Effector CD4-positive, alpha-beta T cell (primary cell): ENCODE data around the gene SOWAHB.
"Not testable (repeated sequence)": the region's sequence is repeated elsewhere in the genome, so short reads cannot be mapped to it uniquely, and the experiment has no call there.

ENCODE experiments used
- DNase-seq: peaks from one replicate; pipeline ENCODE4 v3.0.0-alpha.2; 2020

The SOWAHB gene

GRCh38 chr4:76894537-76895255 is 3.2 kb downstream of the SOWAHB start:
- no peak for DNase-seq

DNA sequence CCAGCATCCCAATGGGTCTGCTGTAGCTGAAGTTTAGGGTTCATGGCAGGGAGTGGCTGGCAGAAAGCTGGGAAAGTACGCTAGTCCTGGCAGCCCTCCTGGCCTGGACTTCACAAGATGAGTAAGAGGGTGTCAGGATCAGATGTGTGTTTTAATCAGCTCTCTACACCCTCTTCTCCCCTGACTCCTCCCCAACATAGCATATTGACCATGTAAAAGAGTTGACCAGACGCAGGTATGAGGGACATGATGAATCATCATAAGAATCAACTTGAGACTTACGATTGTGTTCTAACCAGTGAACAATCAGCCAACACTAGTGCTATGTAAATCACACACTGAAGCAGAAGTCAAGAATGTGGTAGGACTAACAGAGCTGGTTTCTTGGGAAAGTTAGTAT is 5.3 kb downstream of the SOWAHB start:
- DNase-seq: no peak

DNA sequence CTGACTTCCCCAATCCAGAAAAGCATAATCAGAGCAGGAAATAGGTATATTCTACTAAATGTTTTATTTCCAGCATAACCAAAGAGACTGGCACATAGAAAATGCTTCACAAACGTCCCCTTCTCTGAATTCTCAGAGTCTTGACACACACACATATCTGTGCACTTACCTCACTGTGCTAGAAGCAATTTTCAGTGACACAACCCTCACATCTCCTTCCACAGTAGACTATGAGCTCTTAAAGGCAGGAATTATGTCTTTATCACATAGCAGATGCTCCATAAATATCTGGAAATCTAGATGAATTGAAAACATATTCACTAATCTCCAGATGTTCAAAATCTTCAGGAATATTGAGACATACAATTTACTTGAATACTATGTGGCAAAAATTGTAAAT is 5.9 kb downstream of the SOWAHB start:
- no peak for DNase-seq

- no peak for DNase-seq
Measured at GRCh38 chr4:76886848-76887441, 11.0 kb downstream of the SOWAHB start.

DNA sequence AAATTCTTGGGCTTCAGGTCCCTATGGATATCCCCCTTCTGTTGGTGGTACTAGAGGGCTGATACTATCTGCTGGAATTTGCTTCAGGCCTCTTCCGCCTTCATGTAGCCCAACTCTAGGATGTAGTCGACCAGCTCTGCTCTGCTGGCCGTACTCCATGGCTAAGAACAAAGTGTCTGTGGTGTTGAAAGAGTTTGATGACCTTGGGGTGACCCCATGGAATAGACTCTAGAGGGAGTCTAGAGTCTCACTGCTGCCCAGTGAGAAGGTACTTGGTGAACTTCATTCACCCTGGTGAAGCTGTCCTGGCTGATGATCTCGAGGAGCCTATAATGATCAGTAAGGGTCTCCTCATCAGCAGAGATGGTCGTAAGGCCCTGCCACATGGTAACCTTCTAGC is 11.7 kb downstream of the SOWAHB start:
- DNase-seq: no peak

DNA sequence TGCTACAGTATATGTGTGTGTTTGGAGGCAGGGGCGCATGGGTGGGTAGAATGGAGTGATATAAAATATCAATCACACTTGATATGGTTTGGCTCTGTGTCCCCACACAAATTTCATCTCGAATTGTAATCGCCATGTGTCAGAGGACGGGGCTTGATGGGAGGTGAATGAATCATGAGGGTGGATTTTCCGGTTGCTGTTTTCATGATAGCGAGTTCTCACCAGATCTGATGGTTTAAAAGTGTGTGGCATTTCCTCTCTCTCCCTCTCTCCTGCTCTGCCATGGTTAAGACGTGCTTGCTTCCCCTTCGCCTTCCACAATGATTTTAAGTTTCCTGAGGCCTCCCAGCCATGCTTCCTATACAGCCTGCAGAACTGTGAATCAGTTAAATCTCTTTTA is 14.8 kb downstream of the SOWAHB start:
- no peak for DNase-seq

DNA sequence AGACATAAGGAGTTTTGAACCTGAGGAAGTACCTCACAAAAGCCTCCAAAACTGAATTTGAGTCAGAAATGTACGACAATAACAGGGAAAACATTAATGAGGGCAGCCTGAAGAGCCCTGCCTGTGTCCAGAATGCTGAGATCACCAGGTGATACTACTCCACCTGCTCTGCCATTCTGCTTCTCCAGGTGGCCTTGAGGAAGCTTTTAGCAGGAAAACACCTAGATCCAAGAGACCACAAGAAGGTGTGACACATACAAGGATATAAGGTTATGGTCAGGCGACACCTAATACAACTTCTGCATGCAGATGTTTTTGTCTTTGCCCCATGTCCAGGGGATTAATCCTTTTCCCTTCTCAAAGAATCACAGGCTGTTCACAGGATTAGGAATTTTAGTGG is 15.3 kb downstream of the SOWAHB start:
- no peak for DNase-seq

GRCh38 chr4:76881375-76881774 is 16.6 kb downstream of the SOWAHB start:
- no peak for DNase-seq

DNA sequence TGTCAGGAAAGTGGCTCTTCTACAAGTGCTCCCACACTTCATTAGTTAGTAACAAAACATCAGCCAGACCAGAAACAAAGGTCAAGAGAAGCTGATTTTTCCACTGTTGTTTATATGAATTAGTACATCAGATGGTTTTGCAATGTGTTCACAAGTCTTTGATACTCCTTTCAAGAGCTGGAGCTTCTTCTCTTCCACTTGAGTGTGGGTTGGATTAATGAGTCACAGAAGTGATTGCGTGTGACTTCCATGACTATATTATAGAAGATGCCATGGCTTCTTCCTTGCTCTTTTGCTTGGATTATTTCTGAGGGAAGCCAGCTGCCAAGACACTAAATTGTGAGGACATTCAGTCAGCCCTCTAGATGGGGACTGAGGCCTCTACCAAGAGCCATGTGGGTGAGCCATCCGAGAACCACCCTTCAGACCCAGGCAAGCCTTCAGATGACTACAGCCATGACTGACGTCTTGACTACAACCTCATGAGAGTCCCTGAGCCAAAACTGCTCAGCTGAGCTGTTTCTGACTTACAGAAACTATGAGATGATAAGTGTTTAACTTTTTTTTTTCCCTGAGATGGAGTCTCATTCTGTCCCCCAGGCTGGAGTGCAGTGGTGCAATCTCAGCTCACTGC is 18.1 kb downstream of the SOWAHB start:
- DNase-seq: no peak

DNA sequence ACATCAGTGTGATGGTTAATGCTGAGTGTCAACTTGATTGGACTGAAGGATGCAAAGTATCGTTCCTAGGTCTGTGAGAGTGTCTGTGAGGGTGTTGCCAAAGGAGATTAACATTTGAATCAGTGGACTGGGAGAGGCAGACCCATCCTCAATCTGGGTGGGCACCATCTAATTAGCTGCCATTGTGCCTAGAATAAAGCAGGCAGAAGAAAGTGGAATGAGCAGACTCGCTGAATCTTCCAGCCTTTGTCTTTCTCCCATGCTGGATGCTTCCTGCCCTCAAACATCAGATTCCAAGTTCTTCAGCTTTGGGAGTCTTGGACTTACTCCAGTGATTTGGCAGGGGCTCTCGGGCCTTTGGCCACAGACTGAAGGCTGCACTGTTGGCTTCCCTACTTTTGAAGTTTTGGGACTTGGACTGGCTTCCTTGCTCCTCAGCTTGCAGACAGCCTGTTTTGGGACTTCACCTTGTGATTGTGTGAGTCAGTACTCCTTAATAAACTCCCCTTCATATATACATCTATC is 19.2 kb downstream of the SOWAHB start:
- not testable (repeated sequence) for DNase-seq

GRCh38 chr4:76874176-76874575 is 23.8 kb downstream of the SOWAHB start:
- no peak for DNase-seq

DNA sequence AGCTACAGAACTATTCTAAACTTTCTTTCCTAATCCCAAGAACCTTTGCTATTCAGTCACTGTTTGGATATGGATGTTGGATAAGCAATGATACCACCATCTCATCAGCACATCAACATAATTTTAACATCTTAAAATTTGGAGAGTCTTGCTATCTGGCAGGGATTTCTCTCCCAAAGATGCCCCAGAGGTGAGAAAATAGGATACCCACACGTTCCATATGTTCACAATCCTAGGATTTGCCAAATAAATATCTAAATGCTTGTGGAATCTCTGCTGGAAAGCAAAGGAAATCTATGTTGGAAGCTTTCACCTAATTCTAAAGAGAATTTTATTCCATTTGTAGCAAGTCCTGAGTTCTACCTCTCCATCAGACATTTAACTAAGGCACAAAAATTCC is 24.4 kb downstream of the SOWAHB start:
- no peak for DNase-seq

DNA sequence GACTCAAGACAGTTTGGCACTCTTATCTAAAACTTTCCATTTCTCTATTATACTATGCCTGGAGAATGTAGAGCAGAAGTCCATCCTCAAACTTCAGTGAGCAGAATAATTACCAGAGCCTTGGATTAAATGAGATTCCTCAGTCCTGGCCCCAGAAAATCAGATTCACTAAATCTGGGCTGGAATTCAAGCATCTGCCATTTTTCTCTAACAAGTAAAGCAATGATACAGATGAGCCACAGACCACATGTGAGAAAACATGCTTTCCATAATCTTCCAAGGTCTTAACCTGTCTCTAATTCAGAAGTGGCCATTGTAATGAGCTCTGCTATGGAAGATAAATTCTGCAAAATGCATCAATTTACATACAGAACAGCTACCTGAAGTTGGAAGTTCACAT is 25.4 kb downstream of the SOWAHB start:
- no peak for DNase-seq

DNA sequence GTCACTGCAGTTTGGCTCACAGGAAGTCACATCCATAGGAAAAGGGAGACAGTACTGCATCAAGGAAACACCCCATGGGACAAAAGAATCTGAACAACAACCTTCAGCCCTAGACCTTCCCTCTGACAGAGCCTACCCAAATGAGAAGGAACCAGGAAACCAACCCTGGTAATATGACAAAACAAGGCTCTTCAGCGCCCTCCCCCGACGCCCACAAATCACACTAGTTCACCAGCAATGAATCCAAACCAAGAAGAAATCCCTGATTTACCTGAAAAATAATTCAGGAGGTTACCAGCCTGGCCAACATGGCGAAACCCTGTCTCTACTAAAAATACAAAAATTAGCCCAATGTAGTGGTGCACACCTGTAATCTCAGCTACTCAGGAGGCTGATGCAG is 29.2 kb downstream of the SOWAHB start:
- not testable (repeated sequence) for DNase-seq

GRCh38 chr4:76867880-76868655 is 29.9 kb downstream of the SOWAHB start:
- no peak for DNase-seq

DNA sequence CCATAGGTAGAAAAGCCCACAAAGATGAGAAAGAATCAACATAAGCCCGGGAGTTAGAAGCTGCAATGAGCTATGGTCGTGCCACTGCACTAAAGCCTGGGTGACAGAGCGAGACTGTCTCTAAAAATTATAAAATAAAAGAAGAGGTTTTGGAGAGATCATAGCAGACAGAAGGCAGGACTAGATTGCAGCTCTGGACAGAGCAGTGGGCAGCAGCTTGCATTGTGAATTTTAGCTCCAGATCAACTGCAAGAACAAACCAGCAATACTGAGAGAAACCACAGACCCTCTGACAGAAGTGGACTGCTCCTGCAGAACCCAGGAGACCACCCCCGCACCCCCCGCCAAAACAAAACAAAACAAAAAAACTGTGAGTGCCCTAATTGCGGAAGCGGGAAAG is 30.6 kb downstream of the SOWAHB start:
- no peak for DNase-seq

- DNase-seq: no peak
Measured at GRCh38 chr4:76866641-76867040, 31.3 kb downstream of the SOWAHB start.

- DNase-seq: no peak
Measured at GRCh38 chr4:76858319-76858718, 39.6 kb downstream of the SOWAHB start.

- DNase-seq: no peak
Measured at GRCh38 chr4:76857074-76857409, 40.9 kb downstream of the SOWAHB start.

- no peak for DNase-seq
Measured at GRCh38 chr4:76856243-76857073, 41.5 kb downstream of the SOWAHB start.

GRCh38 chr4:76854858-76855257 is 43.1 kb downstream of the SOWAHB start:
- no peak for DNase-seq

GRCh38 chr4:76851375-76851774 is 46.6 kb downstream of the SOWAHB start:
- no peak for DNase-seq
